ENCODE measurements around the gene C1QL3.

The C1QL3 gene

DNA sequence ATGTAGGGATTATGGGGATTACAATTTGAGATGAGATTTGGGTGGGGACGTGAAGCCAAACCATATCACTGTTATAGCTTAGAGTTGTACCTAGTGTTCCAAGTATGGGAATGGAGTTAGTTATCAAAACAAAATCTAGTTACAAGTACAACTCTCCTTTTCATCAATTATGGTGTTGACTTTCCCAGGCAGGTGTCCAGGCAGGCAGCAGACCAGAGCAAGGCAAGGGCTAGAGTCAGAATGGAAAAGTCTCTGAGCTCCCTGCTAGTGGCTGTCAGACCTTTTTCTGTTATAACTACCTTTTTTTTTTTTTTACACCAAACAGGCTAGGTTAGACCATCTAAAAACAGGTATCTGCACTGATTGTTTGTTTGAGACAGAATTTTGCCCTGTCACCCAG is 55.7 kb downstream of the C1QL3 start:
- no peak overlapping the region for H3K27ac ChIP-seq (ENCODE audit: low read depth, low read length)
- no peak overlapping the region for H3K4me3 ChIP-seq (ENCODE audit: low read depth in 1 of 2, low read length in 2 of 2)
- H3K4me1 ChIP-seq (ENCODE audit: control insufficient read depth in 1 of 2, insufficient read depth in 2 of 2, low read length in 2 of 2), result no peaks in the 10 kb centered on the region
- H3K9me3 ChIP-seq (ENCODE audit: control insufficient read depth in 1 of 2, low read length in 2 of 2), result no peaks in the 10 kb centered on the region
- H3K9ac ChIP-seq (ENCODE audit: low read depth in 1 of 2, low read length in 2 of 2), result no peak overlapping the region
- peaks cover 0 to 6% of the 10 kb centered on the region in 2 donors for H3K36me3 ChIP-seq (ENCODE audit: control insufficient read depth in 1 of 2, insufficient read depth in 2 of 2, low read length in 2 of 2)
- H3K27me3 ChIP-seq (ENCODE audit: control insufficient read depth in 1 of 2, insufficient read depth in 2 of 2, low read length in 2 of 2), result no peaks in the 10 kb centered on the region

Data from duodenal mucosa (tissue), 2 donors.